EL (cell line): Measurements from ENCODE around the gene PTGER3.

ENCODE experiments used
- DNase-seq: peaks from one replicate; pipeline ENCODE4 v3.0.0-alpha.2; 2016

Gene PTGER3

GRCh38 chr1:71047635-71048607, at the start of gene PTGER3:
PTGER3 (minus strand) TSS chr1:71047816; CDS start chr1:71047577, 239 bp downstream.
- DNase-seq, result peak; percentile 47

GRCh38 chr1:71094913-71095312, 47.3 kb upstream of the PTGER3 start:
- no peak for DNase-seq

GRCh38 chr1:71093938-71094337, 46.3 kb upstream of the PTGER3 start:
- DNase-seq, result peak; percentile 16

GRCh38 chr1:71089536-71090270, 42.1 kb upstream of the PTGER3 start:
- DNase-seq, result peak; percentile 65

- no peak for DNase-seq
Measured at GRCh38 chr1:71088645-71089287, 41.1 kb upstream of the PTGER3 start.

- DNase-seq, result no peak
Measured at GRCh38 chr1:71087713-71088112, 40.1 kb upstream of the PTGER3 start.

GRCh38 chr1:71087060-71087459, 39.4 kb upstream of the PTGER3 start:
- DNase-seq, result no peak

- peak; percentile 65 for DNase-seq
Measured at GRCh38 chr1:71086331-71086730, 38.7 kb upstream of the PTGER3 start.

GRCh38 chr1:71083271-71083670, 35.7 kb upstream of the PTGER3 start:
- DNase-seq, result no peak

GRCh38 chr1:71081697-71082080, 34.1 kb upstream of the PTGER3 start:
- no peak for DNase-seq

GRCh38 chr1:71080739-71081696, 33.4 kb upstream of the PTGER3 start, which contains the start of gene ZRANB2:
ZRANB2 (minus strand) TSS chr1:71081035; CDS start chr1:71080995, 40 bp downstream.
- peak; percentile 95 for DNase-seq

- DNase-seq, result peak; percentile 17
Measured at GRCh38 chr1:71080230-71080738, 32.7 kb upstream of the PTGER3 start.

GRCh38 chr1:71074681-71075080, 27.1 kb upstream of the PTGER3 start:
- DNase-seq, result no peak

- DNase-seq, result no peak
Measured at GRCh38 chr1:71072273-71072672, 24.7 kb upstream of the PTGER3 start.

GRCh38 chr1:71071720-71072119, 24.1 kb upstream of the PTGER3 start:
- DNase-seq, result no peak

- DNase-seq, result no peak
Measured at GRCh38 chr1:71068325-71069240, 21.0 kb upstream of the PTGER3 start.

- DNase-seq, result no peak
Measured at GRCh38 chr1:71054791-71055190, 7.2 kb upstream of the PTGER3 start.

GRCh38 chr1:71054281-71054731, 6.7 kb upstream of the PTGER3 start:
- DNase-seq, result no peak

- DNase-seq, result no peak
Measured at GRCh38 chr1:71053758-71054157, 6.1 kb upstream of the PTGER3 start.

- no peak for DNase-seq
Measured at GRCh38 chr1:71053146-71053545, 5.5 kb upstream of the PTGER3 start.
